B cell (primary cell): ENCODE results near the gene IL1R2. TPM values are rescaled to one million over a fixed set of nuclear protein-coding genes. Genes with fewer than 3 reads are reported as not detected.

Experiments used
- ATAC-seq: fragments of 200-7000 bp; cut with Tn5 transposase; one replicate; pipeline ENCODE4 v1.10.0; 2021; ENCODE audit warnings: low read depth, mild to moderate bottlenecking, moderate number of reproducible peaks, moderate library complexity
- CTCF ChIA-PET: fragments of 350-600 bp; sonication (Branson Sonifier 250); formaldehyde crosslinking; loops from one replicate; lab custom pipeline; 2021; ENCODE audit warnings: antibody characterized with exemption, inconsistent platforms; lab: Charles Lee
- POLR2A ChIA-PET: fragments of 350-600 bp; sonication (Branson Sonifier 250); formaldehyde crosslinking; loops from one replicate; lab custom pipeline; 2021; ENCODE audit warnings: antibody characterized with exemption; lab: Charles Lee
- DNase-seq: peaks from one replicate; pipeline ENCODE4 v3.0.0; 2013
- H2AFZ ChIP-seq: 2 replicates; pipeline ENCODE4 v1.6.1; 2012; ENCODE audit warnings: mild to moderate bottlenecking, low read depth, low read length; ENCODE audit not compliant: insufficient read depth, poor library complexity, severe bottlenecking
- H3K27ac ChIP-seq, 2 donors: 1 replicate in 1 of 2; 2 replicates in 1 of 2; pipeline ENCODE4 v1.5.1; 2012 to 2013; ENCODE audit warnings: low read length in 2 of 2, mild to moderate bottlenecking in 2 of 2, moderate library complexity in 1 of 2
- H3K27me3 ChIP-seq, 4 experiments: fragments of 200-600 bp in 1 of 4; sonication (generic) in 1 of 4; replicated peaks in 1 of 4; 1 replicate in 2 of 4; 2 replicates in 2 of 4; pipeline versions ENCODE4 v1.6.1 to v1.7.0; 2013 to 2016; ENCODE audit warnings: low read length in 3 of 4, mild to moderate bottlenecking in 2 of 4, mixed read lengths in 1 of 4, moderate library complexity in 1 of 4; ENCODE audit not compliant: insufficient read depth in 4 of 4, control insufficient read depth in 3 of 4; ENCODE audit errors: control extremely low read depth in 1 of 4
- H3K36me3 ChIP-seq, 2 experiments: replicated peaks in 1 of 2; 1 replicate in 1 of 2; 2 replicates in 1 of 2; pipeline versions ENCODE4 v1.6.1 to v1.7.1; 2013; ENCODE audit warnings: low read length in 1 of 2; ENCODE audit not compliant: insufficient read depth in 2 of 2, control insufficient read depth in 1 of 2; ENCODE audit errors: control extremely low read depth in 1 of 2, extremely low read depth in 1 of 2
- H3K4me1 ChIP-seq, 2 donors: fragments of 200-600 bp in 1 of 2; sonication (generic) in 1 of 2; 1 replicate in 1 of 2; 2 replicates in 1 of 2; pipeline versions ENCODE4 v1.5.1 to v1.6.1; 2013 to 2017; ENCODE audit warnings: low read length in 2 of 2; ENCODE audit not compliant: control insufficient read depth in 2 of 2, insufficient read depth in 2 of 2
- H3K4me2 ChIP-seq: replicated peaks from 2 replicates; pipeline ENCODE3; 2012; ENCODE audit warnings: mild to moderate bottlenecking, low read depth, low read length; ENCODE audit not compliant: poor library complexity, severe bottlenecking
- H3K4me3 ChIP-seq, 5 experiments: fragments of 200-600 bp in 1 of 5; sonication (generic) in 1 of 5; 1 replicate in 3 of 5; 2 replicates in 2 of 5; pipeline versions ENCODE4 v1.5.1 to v1.7.0; 2011 to 2016; ENCODE audit warnings: low read length in 4 of 5, mild to moderate bottlenecking in 4 of 5, low read depth in 2 of 5, control low read depth in 1 of 5, moderate library complexity in 1 of 5; ENCODE audit not compliant: insufficient read depth in 1 of 5; ENCODE audit errors: control extremely low read depth in 1 of 5, extremely low read depth in 1 of 5
- H3K79me2 ChIP-seq: fragments of 200-600 bp; sonication (generic); one replicate; pipeline ENCODE4 v1.6.0; 2016; ENCODE audit warnings: low read length; ENCODE audit not compliant: control insufficient read depth, insufficient read depth
- H3K9ac ChIP-seq: fragments of 200-600 bp; sonication (generic); 2 replicates; pipeline ENCODE4 v1.6.1; 2017; ENCODE audit warnings: mild to moderate bottlenecking, low read length, moderate library complexity
- H3K9me3 ChIP-seq, 3 donors: one replicate each; pipeline versions ENCODE4 v1.6.1 to v1.7.1; 2013; ENCODE audit warnings: low read length in 2 of 3; ENCODE audit not compliant: control insufficient read depth in 2 of 3, insufficient read depth in 1 of 3; ENCODE audit errors: control extremely low read depth in 1 of 3
- H4K20me1 ChIP-seq: 2 replicates; pipeline ENCODE4 v1.6.0; 2012; ENCODE audit warnings: mild to moderate bottlenecking, low read length; ENCODE audit not compliant: insufficient read depth, control insufficient read depth, poor library complexity, severe bottlenecking
- H3K27ac Mint-ChIP-seq: one replicate; pipeline ENCODE4 v1.8.0; 2021; ENCODE audit warnings: mixed read lengths
- H3K27me3 Mint-ChIP-seq: one replicate; pipeline ENCODE4 v1.8.0; 2021; ENCODE audit warnings: mixed read lengths
- H3K4me1 Mint-ChIP-seq: one replicate; pipeline ENCODE4 v1.8.0; 2021; ENCODE audit warnings: mixed read lengths
- H3K4me3 Mint-ChIP-seq: one replicate; pipeline ENCODE4 v1.8.0; 2021; ENCODE audit warnings: mixed read lengths
- H3K9me3 Mint-ChIP-seq: one replicate; pipeline ENCODE4 v1.8.0; 2022; ENCODE audit warnings: mixed read lengths; ENCODE audit not compliant: insufficient read depth
- EZH2 ChIP-seq: IDR thresholded peaks from 2 replicates; pipeline ENCODE4 v1.6.1; 2012; ENCODE audit warnings: borderline replicate concordance, low read depth, mild to moderate bottlenecking, moderate library complexity, low read length; ENCODE audit not compliant: insufficient read depth, poor library complexity, severe bottlenecking
- WGBS: methylation state at CpG from one replicate; pipeline ENCODE4 v1.1.5; 2013; ENCODE audit warnings: missing lambda C conversion rate; ENCODE audit not compliant: insufficient coverage; 5-methylcytosine and 5-hydroxymethylcytosine counted together
- intact Hi-C: fragments of 100-400 bp; cut with micrococcal nuclease; formaldehyde crosslinking; loops from one replicate; pipeline ENCODE4 v1.10.0; 2022
- polyA plus RNA-seq: library from polyadenylated mRNA; depleted of rRNA; stranded (reverse); fragments of >200 nt; gene quantifications from 2 replicates; pipeline ENCODE4 v1.2.3, GENCODE V29; 2012
- total RNA-seq, 2 donors: library from RNA; stranded (reverse); fragments of 120-200 nt in 1 of 2; gene quantifications; 1 replicate in 1 of 2; 2 replicates in 1 of 2; pipeline versions ENCODE4 v1.2.3 to v1.2.4, GENCODE V29; 2013 to 2022
- TF ChIP-seq, protein P1 (sequence below): fragments of 200-600 bp; IDR thresholded peaks from one replicate; pipeline ENCODE4 v1.8.0; 2022; ENCODE audit warnings: antibody characterized with exemption, mild to moderate bottlenecking

IL1R2 gene
- total and polyA plus RNA-seq, 2 donors (not counting 1 experiment from before 2014, with no cell fraction given): not detected

DNA sequence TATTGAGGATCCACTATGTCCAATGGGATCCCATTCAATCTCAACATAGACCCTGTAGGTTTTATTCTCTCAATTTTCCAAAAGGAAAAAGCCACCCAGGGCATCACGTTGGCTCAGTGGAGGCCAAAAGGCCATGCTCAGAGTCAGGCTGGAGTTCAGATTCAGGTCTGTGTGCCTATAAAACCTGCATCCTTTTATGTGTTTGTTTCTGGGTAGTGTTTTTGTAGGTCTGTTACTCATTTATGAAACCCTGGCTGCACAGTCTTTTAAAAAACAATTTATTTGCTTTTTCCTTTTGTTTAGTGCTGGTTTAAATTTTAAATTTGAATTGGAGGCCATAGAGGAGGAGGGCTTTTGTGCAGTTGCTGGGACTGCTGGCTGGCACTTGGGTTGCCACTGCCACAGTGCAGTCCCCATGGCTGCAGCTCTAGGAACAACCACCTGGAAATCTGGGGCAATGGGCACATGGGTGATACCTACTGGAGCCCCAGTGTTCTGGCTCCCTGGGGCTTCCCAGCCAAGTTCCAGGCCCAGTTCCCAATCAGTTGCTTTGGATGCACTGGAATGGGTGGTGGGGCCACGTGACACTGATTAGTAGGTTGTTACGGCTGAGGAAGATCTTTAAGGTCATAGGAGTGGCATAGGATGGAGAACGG lies 31.3 kb downstream of the IL1R2 start:
- Histone ChIP-seq H2AFZ (no peak overlapping the region), H3K4me3 (no peak overlapping the region), H4K20me1 (no peaks in the 10 kb centered on the region), H3K9ac (no peak overlapping the region), H3K9me3 (no peaks in the 10 kb centered on the region), H3K79me2 (no peaks in the 10 kb centered on the region), H3K4me2 (no peak overlapping the region), H3K4me1 (peaks cover 0 to 3% of the 10 kb centered on the region in 2 donors), H3K36me3 (no peaks in the 10 kb centered on the region), H3K27me3 (peaks cover 0 to 8% (median 0%) of the 10 kb centered on the region in 4 experiments), H3K27ac (no peak overlapping the region)
- CTCF ChIA-PET: interaction anchor here (1.4 to 4.1 kb wide), 2 partner anchors 218 to 426 kb away, joined by 4 to 113 read pairs; no protein-coding TSS in a partner anchor
- Mint-ChIP-seq H3K27me3 (peaks cover 8% of the 10 kb centered on the region), H3K27ac (no peak overlapping the region), H3K4me1 (peaks cover 7% of the 10 kb centered on the region), H3K4me3 (no peak overlapping the region), H3K9me3 (no peaks in the 10 kb centered on the region)
- DNase-seq (no peak), ATAC-seq (no peak)
- WGBS: 80% methylated on average over 2 of the region's 4 CpGs
- TF ChIP-seq, protein P1, sequence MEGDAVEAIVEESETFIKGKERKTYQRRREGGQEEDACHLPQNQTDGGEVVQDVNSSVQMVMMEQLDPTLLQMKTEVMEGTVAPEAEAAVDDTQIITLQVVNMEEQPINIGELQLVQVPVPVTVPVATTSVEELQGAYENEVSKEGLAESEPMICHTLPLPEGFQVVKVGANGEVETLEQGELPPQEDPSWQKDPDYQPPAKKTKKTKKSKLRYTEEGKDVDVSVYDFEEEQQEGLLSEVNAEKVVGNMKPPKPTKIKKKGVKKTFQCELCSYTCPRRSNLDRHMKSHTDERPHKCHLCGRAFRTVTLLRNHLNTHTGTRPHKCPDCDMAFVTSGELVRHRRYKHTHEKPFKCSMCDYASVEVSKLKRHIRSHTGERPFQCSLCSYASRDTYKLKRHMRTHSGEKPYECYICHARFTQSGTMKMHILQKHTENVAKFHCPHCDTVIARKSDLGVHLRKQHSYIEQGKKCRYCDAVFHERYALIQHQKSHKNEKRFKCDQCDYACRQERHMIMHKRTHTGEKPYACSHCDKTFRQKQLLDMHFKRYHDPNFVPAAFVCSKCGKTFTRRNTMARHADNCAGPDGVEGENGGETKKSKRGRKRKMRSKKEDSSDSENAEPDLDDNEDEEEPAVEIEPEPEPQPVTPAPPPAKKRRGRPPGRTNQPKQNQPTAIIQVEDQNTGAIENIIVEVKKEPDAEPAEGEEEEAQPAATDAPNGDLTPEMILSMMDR: no peak
- no peak for TF ChIP-seq EZH2
- POLR2A ChIA-PET: no interaction called here
- intact Hi-C loops: no loop called here

DNA sequence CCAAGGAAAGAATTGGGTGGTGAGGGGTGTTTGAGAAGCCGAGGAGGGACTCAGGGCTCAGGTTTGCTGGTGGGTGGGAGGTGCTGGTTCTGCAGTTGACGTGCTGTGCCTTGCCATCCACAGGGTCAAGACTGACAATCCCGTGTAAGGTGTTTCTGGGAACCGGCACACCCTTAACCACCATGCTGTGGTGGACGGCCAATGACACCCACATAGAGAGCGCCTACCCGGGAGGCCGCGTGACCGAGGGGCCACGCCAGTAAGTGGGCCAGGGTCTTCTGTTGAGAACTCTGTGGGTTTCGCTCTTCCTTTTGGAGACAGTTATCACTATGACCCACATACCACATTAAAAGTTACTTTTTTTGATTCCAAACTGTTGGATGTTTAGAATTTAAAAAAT lies 32.6 kb downstream of the IL1R2 start:
- Histone ChIP-seq H3K4me3 (no peak overlapping the region), H4K20me1 (no peaks in the 10 kb centered on the region), H3K4me1 (peaks cover 0 to 3% of the 10 kb centered on the region in 2 donors), H3K79me2 (no peaks in the 10 kb centered on the region), H3K4me2 (no peak overlapping the region), H2AFZ (no peak overlapping the region), H3K27me3 (peaks cover 0 to 8% (median 0%) of the 10 kb centered on the region in 4 experiments), H3K9me3 (no peaks in the 10 kb centered on the region), H3K27ac (no peak overlapping the region), H3K9ac (no peak overlapping the region), H3K36me3 (no peaks in the 10 kb centered on the region)
- CTCF ChIA-PET: interaction anchor here (0.5 to 2.1 kb wide), 2 partner anchors 18 to 530 kb away, joined by 4 to 5 read pairs; no protein-coding TSS in a partner anchor
- Mint-ChIP-seq H3K4me1 (peaks cover 7% of the 10 kb centered on the region), H3K27ac (no peak overlapping the region), H3K27me3 (peaks cover 10% of the 10 kb centered on the region), H3K4me3 (no peak overlapping the region), H3K9me3 (no peaks in the 10 kb centered on the region)
- intact Hi-C loops: no loop called here
- 94% methylated on average over 5 of the region's 12 CpGs for WGBS
- TF ChIP-seq, protein P1: no peak
- TF ChIP-seq EZH2: no peak
- ATAC-seq (no peak), DNase-seq (no peak)
- POLR2A ChIA-PET: no interaction called here
